CD4-positive, alpha-beta memory T cell (primary cell): ENCODE measurements around the gene IL17RD. TPM values are rescaled to one million over a fixed set of nuclear protein-coding genes. Genes with fewer than 3 reads are reported as not detected.

ENCODE experiments used
- CTCF ChIA-PET: fragments of 350-600 bp; sonication (Branson Sonifier 250); formaldehyde crosslinking; loops from one replicate; lab custom pipeline; 2021; ENCODE audit warnings: inconsistent platforms; ENCODE audit not compliant: partially characterized antibody; lab: Charles Lee
- POLR2A ChIA-PET: fragments of 350-600 bp; sonication (Branson Sonifier 250); formaldehyde crosslinking; loops from one replicate; lab custom pipeline; 2021; ENCODE audit not compliant: partially characterized antibody; lab: Charles Lee
- DNase-seq, 5 donors: peaks; one replicate each; pipeline versions ENCODE4 v3.0.0 to v3.0.0-alpha.2; 2020 to 2022; ENCODE audit warnings: mixed read lengths in 1 of 5
- H3K27ac ChIP-seq: one replicate; pipeline ENCODE4 v1.7.0; 2013; ENCODE audit warnings: low read depth, low read length
- H3K27me3 ChIP-seq: 2 replicates; pipeline ENCODE4 v1.7.0; 2013; ENCODE audit warnings: mild to moderate bottlenecking, low read length, moderate library complexity; ENCODE audit not compliant: insufficient read depth
- H3K36me3 ChIP-seq: 2 replicates; pipeline ENCODE4 v1.7.0; 2013; ENCODE audit warnings: mild to moderate bottlenecking, low read length, moderate library complexity; ENCODE audit not compliant: insufficient read depth
- H3K4me1 ChIP-seq: 2 replicates; pipeline ENCODE4 v1.7.0; 2013; ENCODE audit warnings: mild to moderate bottlenecking, low read length, moderate library complexity; ENCODE audit not compliant: insufficient read depth
- H3K4me3 ChIP-seq, 2 donors: one replicate each; pipeline ENCODE4 v1.7.0; 2013; ENCODE audit warnings: low read length in 2 of 2, mild to moderate bottlenecking in 1 of 2
- H3K9me3 ChIP-seq, 2 donors: one replicate each; pipeline ENCODE4 v1.7.0; 2013; ENCODE audit warnings: low read length in 2 of 2, control low read depth in 1 of 2; ENCODE audit not compliant: control insufficient read depth in 1 of 2
- H3K27ac Mint-ChIP-seq, 7 donors: one replicate each; pipeline ENCODE4 v1.8.0; 2020 to 2021; ENCODE audit warnings: mixed read lengths in 7 of 7, mild to moderate bottlenecking in 6 of 7, inconsistent platforms in 3 of 7, moderate library complexity in 3 of 7
- H3K27me3 Mint-ChIP-seq, 2 donors: one replicate each; pipeline ENCODE4 v1.8.0; 2020 to 2021; ENCODE audit warnings: mixed read lengths in 2 of 2
- H3K36me3 Mint-ChIP-seq, 2 donors: one replicate each; pipeline ENCODE4 v1.8.0; 2020 to 2021; ENCODE audit warnings: mixed read lengths in 2 of 2, inconsistent platforms in 1 of 2, mild to moderate bottlenecking in 1 of 2
- H3K4me1 Mint-ChIP-seq, 4 donors: one replicate each; pipeline ENCODE4 v1.8.0; 2020 to 2021; ENCODE audit warnings: mixed read lengths in 4 of 4, mild to moderate bottlenecking in 1 of 4
- H3K4me3 Mint-ChIP-seq, 8 donors: one replicate each; pipeline ENCODE4 v1.8.0; 2020 to 2021; ENCODE audit warnings: mixed read lengths in 8 of 8, mild to moderate bottlenecking in 7 of 8, moderate library complexity in 6 of 8, inconsistent platforms in 3 of 8
- H3K9me3 Mint-ChIP-seq, 8 donors: one replicate each; pipeline ENCODE4 v1.8.0; 2020 to 2021; ENCODE audit warnings: mixed read lengths in 8 of 8, mild to moderate bottlenecking in 5 of 8, inconsistent platforms in 3 of 8, moderate library complexity in 1 of 8
- intact Hi-C: fragments of 100-400 bp; cut with micrococcal nuclease; formaldehyde crosslinking; loops from one replicate; pipeline ENCODE4 v1.15.1; 2023
- polyA plus RNA-seq, 2 donors: library from polyadenylated mRNA; unstranded; fragments of 300-500 nt; fragmentation: Illumina TruSeq; gene quantifications; one replicate each; pipeline ENCODE4 v1.2.3, GENCODE V29; 2021
- total RNA-seq, 2 experiments: library from RNA; stranded (reverse); gene quantifications; one replicate each; pipeline ENCODE4 v1.2.3, GENCODE V29; 2021

The IL17RD gene
- total and polyA plus RNA-seq, 4 experiments from 2014 or later, result not detected

GRCh38 chr3:57131210-57131588, 34.0 kb downstream of the IL17RD start:
- no peaks in the 10 kb centered on the region for H3K36me3 ChIP-seq
- intact Hi-C loops, result no loop called here
- no peaks in the 10 kb centered on the region for H3K4me1 ChIP-seq
- Mint-ChIP-seq H3K9me3 (peaks cover 0 to 3% (median 0%) of the 10 kb centered on the region in 8 donors), H3K27ac (peak overlapping the region in 1 of 7 donors; percentile 25), H3K27me3 (peaks cover 6 to 19% of the 10 kb centered on the region in 2 donors), H3K4me1 (peaks cover 0 to 2% (median under 1%) of the 10 kb centered on the region in 4 donors), H3K4me3 (no peak overlapping the region), H3K36me3 (no peaks in the 10 kb centered on the region)
- H3K27me3 ChIP-seq, result peaks cover 3% of the 10 kb centered on the region
- DNase-seq, result no peak
- H3K4me3 ChIP-seq, result no peak overlapping the region
- POLR2A ChIA-PET, result no interaction called here
- no peaks in the 10 kb centered on the region for H3K9me3 ChIP-seq
- H3K27ac ChIP-seq, result no peak overlapping the region
- CTCF ChIA-PET, result interaction anchor here (1.5 kb wide), 1 partner anchor 31 kb away, joined by 3 read pairs; no protein-coding TSS in a partner anchor

DNA sequence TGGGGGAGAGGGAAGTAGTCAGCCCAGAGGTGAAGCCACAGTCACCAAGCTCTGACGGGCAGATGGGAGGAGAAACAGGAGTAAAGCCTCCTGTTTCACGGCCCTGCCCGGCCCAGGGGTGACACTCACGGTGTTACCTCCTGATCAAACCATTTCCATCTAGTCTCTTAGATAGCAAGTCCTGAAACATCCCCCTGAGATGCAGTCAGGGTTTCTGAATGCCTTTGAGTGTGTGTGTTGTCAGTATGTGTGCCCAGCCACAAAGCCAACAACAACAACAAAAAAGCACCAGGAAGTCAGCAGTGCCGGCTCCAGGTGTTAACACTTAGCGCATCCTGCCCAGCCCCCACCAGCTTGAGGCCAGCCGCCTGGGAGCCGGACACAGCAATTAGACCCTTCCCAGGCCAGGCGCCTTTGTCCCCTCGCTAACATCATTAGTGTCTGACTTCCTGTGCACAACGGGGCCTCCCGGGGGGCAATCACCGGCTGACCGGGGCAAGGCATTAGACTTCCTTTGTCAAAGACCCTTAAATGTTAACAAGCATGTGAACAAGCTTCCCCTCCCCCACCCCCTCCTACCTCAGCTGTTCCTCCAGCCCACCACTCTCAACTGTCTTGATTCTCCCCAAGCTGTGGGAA, 34.5 kb downstream of the IL17RD start:
- Mint-ChIP-seq H3K9me3 (peaks cover 0 to 3% (median 0%) of the 10 kb centered on the region in 8 donors), H3K4me3 (no peak overlapping the region), H3K4me1 (peaks cover 0 to 2% (median under 1%) of the 10 kb centered on the region in 4 donors), H3K36me3 (no peaks in the 10 kb centered on the region), H3K27me3 (peaks cover 4 to 15% of the 10 kb centered on the region in 2 donors), H3K27ac (no peak overlapping the region)
- H3K4me1 ChIP-seq, result no peaks in the 10 kb centered on the region
- intact Hi-C loops, result no loop called here
- H3K9me3 ChIP-seq, result no peaks in the 10 kb centered on the region
- ChIA-PET CTCF (no interaction called here), POLR2A (no interaction called here)
- H3K27ac ChIP-seq, result no peak overlapping the region
- no peak for DNase-seq
- H3K36me3 ChIP-seq, result no peaks in the 10 kb centered on the region
- H3K4me3 ChIP-seq, result no peak overlapping the region
- H3K27me3 ChIP-seq, result peaks cover 3% of the 10 kb centered on the region

DNA sequence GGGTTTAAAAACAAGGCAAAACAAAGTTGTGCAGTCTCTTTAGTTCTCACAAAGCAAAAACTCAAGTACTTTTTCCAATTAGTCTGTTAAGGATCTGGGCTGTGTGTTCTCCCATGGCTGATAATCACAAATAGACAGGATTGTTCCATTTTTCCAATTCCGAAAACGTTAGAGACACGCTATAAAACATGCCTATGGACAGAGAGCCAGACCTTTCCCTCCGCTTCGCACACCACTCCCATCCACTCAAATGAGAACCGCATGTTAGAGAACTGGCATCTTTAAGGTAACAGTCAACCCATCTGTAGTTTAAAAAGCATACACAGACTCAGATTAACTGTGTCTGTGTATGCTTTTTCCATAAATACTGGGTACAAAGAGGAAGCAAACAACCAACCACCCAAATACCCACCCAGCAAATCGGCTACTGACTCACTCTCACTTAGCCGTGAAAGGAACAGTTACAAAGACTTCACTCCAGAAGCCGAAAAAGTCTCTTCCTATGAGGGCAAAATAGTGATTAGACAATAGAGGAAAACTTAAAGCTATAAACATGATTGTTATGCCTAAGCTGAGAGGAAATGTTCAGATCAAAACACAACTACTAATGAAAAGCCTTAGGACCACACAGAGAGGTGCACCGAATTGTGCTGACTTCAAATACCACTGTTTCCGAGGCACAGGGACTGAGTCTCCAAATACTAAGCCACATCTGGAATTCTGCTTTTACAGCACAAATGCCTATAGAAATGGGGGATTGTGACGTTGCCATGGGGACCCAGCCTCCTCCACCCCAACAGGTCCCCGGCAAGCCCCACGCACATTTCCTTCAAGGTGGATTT, 36.1 kb downstream of the IL17RD start:
- Mint-ChIP-seq H3K27me3 (peaks cover 2 to 15% of the 10 kb centered on the region in 2 donors), H3K9me3 (no peaks in the 10 kb centered on the region), H3K4me1 (peaks cover 0 to 1% (median 0%) of the 10 kb centered on the region in 4 donors), H3K4me3 (no peak overlapping the region), H3K36me3 (no peaks in the 10 kb centered on the region), H3K27ac (no peak overlapping the region)
- no peaks in the 10 kb centered on the region for H3K4me1 ChIP-seq
- intact Hi-C loops, result no loop called here
- H3K27ac ChIP-seq, result no peak overlapping the region
- no peaks in the 10 kb centered on the region for H3K9me3 ChIP-seq
- no peak overlapping the region for H3K4me3 ChIP-seq
- CTCF ChIA-PET, result no interaction called here
- no peak for DNase-seq
- no peaks in the 10 kb centered on the region for H3K36me3 ChIP-seq
- H3K27me3 ChIP-seq, result peaks cover 3% of the 10 kb centered on the region
- POLR2A ChIA-PET, result no interaction called here

GRCh38 chr3:57127891-57128518, 37.1 kb downstream of the IL17RD start:
- CTCF ChIA-PET, result no interaction called here
- H3K36me3 ChIP-seq, result no peaks in the 10 kb centered on the region
- POLR2A ChIA-PET, result no interaction called here

GRCh38 chr3:57126244-57126643, 38.9 kb downstream of the IL17RD start:
- peaks cover 3 to 20% of the 10 kb centered on the region in 2 donors for H3K27me3 Mint-ChIP-seq
- no peak overlapping the region for H3K27ac ChIP-seq
- no peaks in the 10 kb centered on the region for H3K36me3 Mint-ChIP-seq
- no peaks in the 10 kb centered on the region for H3K9me3 Mint-ChIP-seq
- no peak overlapping the region for H3K4me3 Mint-ChIP-seq
- intact Hi-C loops, result no loop called here
- H3K4me3 ChIP-seq, result no peak overlapping the region
- CTCF ChIA-PET, result interaction anchor here (1.7 kb wide), 1 partner anchor 27 kb away, joined by 4 read pairs; no protein-coding TSS in a partner anchor
- H3K27me3 ChIP-seq, result peaks cover 3% of the 10 kb centered on the region
- no peaks in the 10 kb centered on the region for H3K36me3 ChIP-seq
- no peaks in the 10 kb centered on the region for H3K9me3 ChIP-seq
- no peaks in the 10 kb centered on the region for H3K4me1 ChIP-seq
- POLR2A ChIA-PET, result no interaction called here
- no peak for DNase-seq
- peaks cover 0 to 1% (median 0%) of the 10 kb centered on the region in 4 donors for H3K4me1 Mint-ChIP-seq
- no peak overlapping the region for H3K27ac Mint-ChIP-seq

More at GRCh38 chr3:57127891-57128518, 37.1 kb downstream of the IL17RD start:
- Mint-ChIP-seq H3K4me3 (no peak overlapping the region), H3K27me3 (peaks cover 2 to 17% of the 10 kb centered on the region in 2 donors), H3K9me3 (no peaks in the 10 kb centered on the region), H3K27ac (no peak overlapping the region), H3K4me1 (peaks cover 0 to 1% (median 0%) of the 10 kb centered on the region in 4 donors), H3K36me3 (no peaks in the 10 kb centered on the region)
- Histone ChIP-seq H3K4me1 (no peaks in the 10 kb centered on the region), H3K9me3 (no peaks in the 10 kb centered on the region), H3K4me3 (no peak overlapping the region), H3K27ac (no peak overlapping the region), H3K27me3 (peaks cover 3% of the 10 kb centered on the region)
- no peak for DNase-seq
- intact Hi-C loops, result no loop called here

GRCh38 chr3:57120451-57121174, 44.5 kb downstream of the IL17RD start:
- H3K27me3 ChIP-seq, result no peaks in the 10 kb centered on the region
- no peak overlapping the region for H3K4me3 ChIP-seq
- no peaks in the 10 kb centered on the region for H3K36me3 ChIP-seq
- ChIA-PET CTCF (interaction anchor here (1.7 kb wide), 1 partner anchor 9 kb away, joined by 4 read pairs; no protein-coding TSS in a partner anchor), POLR2A (no interaction called here)
- Mint-ChIP-seq H3K9me3 (no peaks in the 10 kb centered on the region), H3K27ac (no peak overlapping the region), H3K36me3 (no peaks in the 10 kb centered on the region), H3K27me3 (peaks cover 2 to 10% of the 10 kb centered on the region in 2 donors), H3K4me3 (no peak overlapping the region), H3K4me1 (no peaks in the 10 kb centered on the region)
- intact Hi-C loops, result no loop called here
- H3K9me3 ChIP-seq, result no peaks in the 10 kb centered on the region
- DNase-seq, result no peak
- no peak overlapping the region for H3K27ac ChIP-seq
- H3K4me1 ChIP-seq, result no peaks in the 10 kb centered on the region
